Measurements from ENCODE around the gene TEX19.

Gene TEX19

DNA sequence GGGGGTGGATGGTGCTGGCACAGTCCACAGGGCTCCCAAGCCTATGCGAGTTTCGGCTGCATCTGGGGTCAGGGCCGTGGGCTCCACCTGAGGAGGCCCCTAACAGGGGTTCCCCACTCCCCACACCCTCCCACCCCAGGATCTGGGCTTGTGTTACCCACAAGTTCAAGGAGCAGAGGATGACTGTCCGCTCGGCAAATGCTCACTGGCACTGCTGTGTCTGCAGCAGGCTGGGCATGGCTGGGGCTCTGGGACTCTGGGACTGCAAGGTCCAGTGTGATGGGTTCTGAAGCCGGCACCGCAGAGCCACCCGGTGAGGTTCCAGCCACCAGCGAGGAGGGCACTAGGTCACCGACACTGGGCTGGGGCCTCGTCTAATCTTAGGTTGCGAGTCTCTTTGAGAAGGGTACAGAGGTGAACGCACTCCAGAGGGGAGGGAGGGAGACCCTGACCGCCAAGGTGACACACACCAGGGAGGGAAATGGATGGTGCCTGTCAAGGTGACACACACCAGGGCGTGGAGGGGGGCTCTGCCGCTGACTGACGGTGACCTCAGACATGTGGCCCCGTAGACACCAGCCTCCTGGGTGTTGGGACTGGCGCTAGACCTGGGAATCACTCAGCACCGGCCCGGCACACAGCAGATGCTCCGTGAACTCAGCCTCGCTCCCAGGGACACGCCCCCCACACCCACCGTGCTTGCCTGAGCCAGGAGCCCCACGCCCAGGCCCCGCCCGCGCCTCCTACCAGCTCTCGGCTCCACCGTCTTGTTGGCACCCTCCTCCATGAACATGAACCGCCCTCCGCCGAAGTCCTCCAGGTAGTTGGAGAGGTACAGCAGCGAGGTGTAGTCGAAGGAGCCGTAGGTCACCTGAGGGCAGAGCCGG lies 38.6 kb downstream of the TEX19 start:
- Histone ChIP-seq H3K27me3 (ENCODE audit: control insufficient read depth, insufficient read depth, low read length) (no peaks in the 10 kb centered on the region), H3K36me3 (ENCODE audit: control insufficient read depth, insufficient read depth, low read length) (peaks cover 10% of the 10 kb centered on the region), H3K9ac (ENCODE audit: low read depth, low read length) (no peak overlapping the region), H3K9me3 (ENCODE audit: control insufficient read depth, insufficient read depth, low read length) (no peaks in the 10 kb centered on the region), H3K4me1 (ENCODE audit: control insufficient read depth, insufficient read depth, low read length) (no peaks in the 10 kb centered on the region), H3K4me3 (ENCODE audit: low read depth, low read length) (no peak overlapping the region)

DNA sequence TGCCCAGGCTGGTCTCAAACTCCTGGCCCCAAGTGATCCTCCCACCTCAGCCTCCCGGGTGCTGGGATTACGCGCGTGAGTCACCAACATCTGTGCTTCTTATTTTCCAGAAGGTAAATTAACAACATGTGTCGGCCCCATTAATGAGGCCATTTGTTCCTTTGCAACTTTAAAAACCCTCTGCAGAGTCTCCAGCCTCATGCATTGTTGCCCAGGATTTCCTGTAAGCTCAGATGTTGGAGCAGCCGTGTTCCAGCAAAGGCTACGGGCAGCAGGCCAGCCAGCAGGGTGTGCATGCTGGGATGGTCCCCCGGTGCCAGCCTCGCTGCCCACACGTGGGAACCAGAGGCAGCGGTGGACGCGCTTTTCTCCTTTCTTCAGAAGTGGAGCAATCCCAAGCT lies 40.0 kb downstream of the TEX19 start:
- no peak overlapping the region for H3K4me3 ChIP-seq (ENCODE audit: low read depth, low read length)
- no peak overlapping the region for H3K9ac ChIP-seq (ENCODE audit: low read depth, low read length)
- H3K4me1 ChIP-seq (ENCODE audit: control insufficient read depth, insufficient read depth, low read length): no peaks in the 10 kb centered on the region
- no peaks in the 10 kb centered on the region for H3K27me3 ChIP-seq (ENCODE audit: control insufficient read depth, insufficient read depth, low read length)
- peaks cover 3% of the 10 kb centered on the region for H3K36me3 ChIP-seq (ENCODE audit: control insufficient read depth, insufficient read depth, low read length)
- no peaks in the 10 kb centered on the region for H3K9me3 ChIP-seq (ENCODE audit: control insufficient read depth, insufficient read depth, low read length)

DNA sequence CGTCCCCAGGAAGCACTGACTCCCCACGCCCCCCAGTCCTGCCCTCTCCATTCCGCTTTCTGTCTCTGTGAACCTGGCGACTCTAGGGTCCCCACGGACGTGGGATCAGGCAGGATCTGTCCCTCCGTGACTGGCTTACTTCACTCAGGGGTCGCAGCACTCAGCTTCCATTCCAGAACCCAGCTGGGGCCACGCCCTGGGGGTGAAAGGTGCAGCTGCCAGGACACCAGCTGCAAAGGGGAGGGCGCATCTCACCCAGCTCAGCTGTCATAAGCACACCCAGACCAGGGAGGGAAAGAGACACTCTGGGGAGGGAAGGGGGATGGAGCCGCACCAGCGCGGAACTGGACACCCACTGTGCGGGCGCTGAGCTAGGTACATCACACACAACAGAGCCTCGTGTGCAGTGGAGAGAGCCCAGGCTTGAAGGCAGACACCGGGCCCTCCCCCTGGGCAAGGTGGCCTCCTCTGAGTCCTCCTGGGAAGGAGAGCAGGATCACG lies 40.6 kb downstream of the TEX19 start:
- Histone ChIP-seq H3K4me1 (ENCODE audit: control insufficient read depth, insufficient read depth, low read length) (no peaks in the 10 kb centered on the region), H3K9ac (ENCODE audit: low read depth, low read length) (no peak overlapping the region), H3K4me3 (ENCODE audit: low read depth, low read length) (no peak overlapping the region), H3K9me3 (ENCODE audit: control insufficient read depth, insufficient read depth, low read length) (no peaks in the 10 kb centered on the region), H3K36me3 (ENCODE audit: control insufficient read depth, insufficient read depth, low read length) (peaks cover 4% of the 10 kb centered on the region), H3K27me3 (ENCODE audit: control insufficient read depth, insufficient read depth, low read length) (no peaks in the 10 kb centered on the region)

DNA sequence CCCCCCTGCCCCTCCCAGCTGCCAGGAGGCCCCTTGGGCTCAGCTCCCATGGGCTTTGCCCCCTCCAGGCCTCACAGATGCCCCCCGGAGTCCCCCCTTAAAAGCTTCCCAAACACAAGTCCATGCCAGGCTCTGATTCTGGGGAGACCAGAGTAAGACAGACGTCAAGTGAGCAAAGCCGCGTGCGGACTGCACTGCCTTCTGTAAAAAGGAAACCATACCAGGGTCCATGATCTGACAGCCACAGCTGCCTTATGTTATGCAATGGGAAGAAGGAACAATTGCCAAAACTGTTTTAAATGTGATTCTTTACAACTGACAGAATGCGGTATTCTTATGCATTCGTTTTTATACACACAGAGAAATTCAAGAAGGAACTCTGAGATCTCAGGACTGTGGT lies 41.2 kb downstream of the TEX19 start:
- Histone ChIP-seq H3K9me3 (ENCODE audit: control insufficient read depth, insufficient read depth, low read length) (no peaks in the 10 kb centered on the region), H3K4me1 (ENCODE audit: control insufficient read depth, insufficient read depth, low read length) (no peaks in the 10 kb centered on the region), H3K27me3 (ENCODE audit: control insufficient read depth, insufficient read depth, low read length) (no peaks in the 10 kb centered on the region), H3K9ac (ENCODE audit: low read depth, low read length) (no peak overlapping the region), H3K4me3 (ENCODE audit: low read depth, low read length) (no peak overlapping the region), H3K36me3 (ENCODE audit: control insufficient read depth, insufficient read depth, low read length) (peaks cover 4% of the 10 kb centered on the region)

DNA sequence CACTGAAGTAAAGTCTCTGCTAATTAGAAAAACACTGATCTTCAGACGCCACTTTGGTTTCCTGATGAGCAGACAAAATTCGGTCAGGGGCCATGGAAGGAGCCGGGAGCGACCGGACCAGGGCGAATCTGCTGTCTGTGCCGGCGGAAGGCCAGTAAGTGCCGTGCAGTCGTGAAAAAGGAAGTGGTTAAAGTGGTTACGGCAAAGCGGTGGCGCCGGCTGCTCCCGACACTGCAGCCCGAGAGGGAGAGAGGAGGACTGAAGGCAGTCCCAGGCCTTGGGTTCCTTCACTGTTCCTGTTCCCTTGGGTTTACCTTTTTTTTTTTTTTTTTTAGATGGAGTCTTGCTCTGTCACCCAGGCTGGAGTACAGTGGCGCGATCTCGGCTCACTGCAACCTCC lies 41.8 kb downstream of the TEX19 start:
- H3K9ac ChIP-seq (ENCODE audit: low read depth, low read length): no peak overlapping the region
- no peak overlapping the region for H3K4me3 ChIP-seq (ENCODE audit: low read depth, low read length)
- no peaks in the 10 kb centered on the region for H3K4me1 ChIP-seq (ENCODE audit: control insufficient read depth, insufficient read depth, low read length)
- no peaks in the 10 kb centered on the region for H3K27me3 ChIP-seq (ENCODE audit: control insufficient read depth, insufficient read depth, low read length)
- peaks cover 4% of the 10 kb centered on the region for H3K36me3 ChIP-seq (ENCODE audit: control insufficient read depth, insufficient read depth, low read length)
- H3K9me3 ChIP-seq (ENCODE audit: control insufficient read depth, insufficient read depth, low read length): no peaks in the 10 kb centered on the region

DNA sequence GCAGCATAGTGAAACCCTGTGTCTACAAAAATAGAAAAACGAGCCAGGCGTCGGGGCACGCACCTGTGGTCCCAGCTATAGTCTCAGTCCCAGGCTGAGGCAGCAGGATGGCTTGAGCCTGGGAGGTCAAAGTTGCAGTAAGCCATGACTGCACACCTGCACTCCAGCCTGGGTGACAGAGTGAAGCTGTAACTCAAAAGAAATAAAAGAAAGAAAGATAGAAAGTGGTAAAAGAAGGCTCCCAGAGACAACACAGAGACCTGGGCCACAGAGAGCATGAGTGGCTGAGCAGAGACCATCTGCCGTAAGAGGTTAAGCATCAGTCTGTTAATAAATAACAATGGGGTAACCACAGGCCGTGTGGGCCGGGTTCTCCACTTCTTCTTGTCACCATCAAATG lies 43.8 kb downstream of the TEX19 start:
- Histone ChIP-seq H3K9ac (ENCODE audit: low read depth, low read length) (no peak overlapping the region), H3K27me3 (ENCODE audit: control insufficient read depth, insufficient read depth, low read length) (no peaks in the 10 kb centered on the region), H3K4me3 (ENCODE audit: low read depth, low read length) (no peak overlapping the region), H3K36me3 (ENCODE audit: control insufficient read depth, insufficient read depth, low read length) (peaks cover 4% of the 10 kb centered on the region), H3K9me3 (ENCODE audit: control insufficient read depth, insufficient read depth, low read length) (no peaks in the 10 kb centered on the region), H3K4me1 (ENCODE audit: control insufficient read depth, insufficient read depth, low read length) (no peaks in the 10 kb centered on the region)

DNA sequence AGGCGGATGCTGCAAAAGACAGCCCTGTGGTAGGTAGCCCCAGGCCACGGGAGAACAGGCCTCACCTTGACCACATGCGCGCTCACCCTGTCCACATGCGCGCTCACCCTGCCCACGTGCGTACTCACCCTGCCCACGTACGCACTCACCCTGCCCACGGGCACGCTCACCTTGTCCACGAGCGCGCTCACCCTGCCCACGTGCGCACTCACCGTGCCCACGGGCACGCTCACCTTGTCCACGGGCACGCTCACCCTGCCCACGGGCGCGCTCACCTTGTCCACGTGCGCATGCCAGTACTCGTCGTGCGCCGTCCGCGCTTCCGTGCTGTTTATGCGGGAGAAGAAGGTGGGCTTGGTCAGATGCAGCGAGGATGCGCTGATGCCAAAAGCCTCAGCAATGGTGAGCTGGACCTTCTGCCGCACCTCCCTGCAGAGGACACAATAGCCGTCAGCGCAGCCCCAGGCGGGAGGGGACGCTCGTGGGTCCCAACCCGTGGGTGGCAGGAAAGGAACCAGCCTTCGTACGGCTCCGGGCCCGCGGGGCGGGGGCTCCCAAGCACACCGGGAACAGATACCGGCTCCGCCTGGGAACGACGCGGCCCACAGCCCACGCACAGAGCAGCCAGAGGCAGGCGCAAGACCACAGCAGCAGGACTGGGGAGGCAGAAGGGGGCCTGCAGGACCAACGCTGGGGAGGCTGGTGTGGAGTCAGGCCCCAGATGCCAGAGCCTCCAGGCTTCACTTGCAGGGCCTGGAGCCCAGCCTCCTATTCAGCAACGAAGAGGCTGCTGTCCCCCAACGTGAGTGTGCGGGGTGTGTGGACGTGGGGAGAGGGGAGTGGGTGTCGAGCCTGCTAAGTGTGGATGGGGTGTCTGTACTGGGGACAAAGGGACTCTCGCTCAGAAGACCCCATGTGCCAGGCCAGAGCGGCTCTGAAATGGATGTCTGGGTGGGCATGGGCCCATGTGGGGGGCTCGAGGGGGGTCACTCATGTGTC lies 44.9 kb downstream of the TEX19 start:
- Histone ChIP-seq H3K9ac (ENCODE audit: low read depth, low read length) (no peak overlapping the region), H3K36me3 (ENCODE audit: control insufficient read depth, insufficient read depth, low read length) (peaks cover 4% of the 10 kb centered on the region)

DNA sequence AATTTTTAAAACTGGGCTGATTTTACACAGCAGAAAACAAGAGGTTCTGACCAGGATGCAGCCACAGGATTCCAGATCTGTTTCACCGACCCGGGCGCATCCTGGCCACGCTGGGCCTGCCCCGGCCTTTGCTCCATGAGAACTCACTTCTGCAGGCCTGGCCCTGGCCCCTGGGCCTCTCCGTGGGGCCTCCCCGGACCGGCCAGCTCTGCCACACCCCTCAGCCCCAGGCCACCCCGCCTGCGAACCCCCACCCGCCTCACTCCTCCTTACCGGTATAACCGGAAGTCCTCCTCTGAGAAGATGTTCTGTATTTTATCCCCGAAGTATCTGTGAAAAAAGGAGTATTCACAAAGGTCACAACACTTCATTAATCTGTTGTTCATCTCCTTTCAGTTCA lies 46.0 kb downstream of the TEX19 start:
- Histone ChIP-seq H3K4me1 (ENCODE audit: control insufficient read depth, insufficient read depth, low read length) (no peaks in the 10 kb centered on the region), H3K9ac (ENCODE audit: low read depth, low read length) (no peak overlapping the region), H3K36me3 (ENCODE audit: control insufficient read depth, insufficient read depth, low read length) (peaks cover 4% of the 10 kb centered on the region), H3K27me3 (ENCODE audit: control insufficient read depth, insufficient read depth, low read length) (no peaks in the 10 kb centered on the region), H3K9me3 (ENCODE audit: control insufficient read depth, insufficient read depth, low read length) (no peaks in the 10 kb centered on the region), H3K4me3 (ENCODE audit: low read depth, low read length) (no peak overlapping the region)

More for the DNA sequence above, 44.9 kb downstream of the TEX19 start:
- H3K4me3 ChIP-seq (ENCODE audit: low read depth, low read length): no peak overlapping the region
- H3K9me3 ChIP-seq (ENCODE audit: control insufficient read depth, insufficient read depth, low read length): no peaks in the 10 kb centered on the region
- no peaks in the 10 kb centered on the region for H3K4me1 ChIP-seq (ENCODE audit: control insufficient read depth, insufficient read depth, low read length)
- H3K27me3 ChIP-seq (ENCODE audit: control insufficient read depth, insufficient read depth, low read length): no peaks in the 10 kb centered on the region

DNA sequence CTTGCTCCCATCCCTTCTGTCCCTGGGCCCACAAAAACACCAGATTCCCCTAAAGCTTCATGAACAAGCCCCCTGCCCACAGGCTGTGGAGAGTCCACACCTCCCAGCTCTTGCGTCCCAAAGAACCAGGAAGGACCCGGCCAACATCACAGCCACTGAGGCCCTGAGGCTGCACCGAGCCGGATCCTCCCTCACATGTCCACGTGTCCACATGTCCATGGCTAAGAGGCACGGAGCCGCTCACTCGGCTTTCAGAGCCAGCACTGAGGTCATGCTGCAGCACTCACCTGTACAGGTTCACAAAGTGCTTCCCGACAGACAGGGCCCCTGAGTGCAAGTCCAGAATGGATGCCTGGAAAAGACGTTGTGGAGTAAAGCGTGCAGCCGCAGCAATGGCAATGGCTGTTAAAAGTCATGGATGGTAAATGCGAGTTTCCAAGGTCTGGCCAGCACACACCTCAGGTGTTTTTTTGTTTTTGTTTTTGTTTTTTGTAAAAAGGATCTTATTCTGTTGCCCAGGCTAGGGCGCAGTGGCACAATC lies 47.2 kb downstream of the TEX19 start:
- no peak overlapping the region for H3K4me3 ChIP-seq (ENCODE audit: low read depth, low read length)
- no peak overlapping the region for H3K9ac ChIP-seq (ENCODE audit: low read depth, low read length)
- H3K36me3 ChIP-seq (ENCODE audit: control insufficient read depth, insufficient read depth, low read length): peaks cover 4% of the 10 kb centered on the region
- H3K4me1 ChIP-seq (ENCODE audit: control insufficient read depth, insufficient read depth, low read length): no peaks in the 10 kb centered on the region
- H3K27me3 ChIP-seq (ENCODE audit: control insufficient read depth, insufficient read depth, low read length): no peaks in the 10 kb centered on the region
- H3K9me3 ChIP-seq (ENCODE audit: control insufficient read depth, insufficient read depth, low read length): no peaks in the 10 kb centered on the region

DNA sequence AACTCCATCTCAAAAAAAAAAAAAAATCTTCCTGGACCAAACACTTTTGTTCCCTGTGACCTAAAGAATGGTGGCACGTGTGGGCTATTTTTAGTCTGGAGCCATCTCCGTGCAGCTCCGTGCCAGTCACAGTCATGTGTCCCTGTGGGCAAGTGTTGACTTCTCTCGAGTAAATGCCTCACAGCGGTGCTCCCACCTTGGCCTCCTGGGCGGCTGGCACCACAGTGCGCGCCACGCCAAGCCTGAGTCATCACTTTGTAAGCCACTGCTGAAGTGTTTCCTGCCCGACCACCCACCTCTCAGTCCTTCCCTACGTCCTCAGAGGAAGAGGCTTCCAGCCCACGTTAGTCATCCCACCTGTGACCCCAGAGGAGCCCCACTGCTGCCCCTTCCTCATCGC lies 48.2 kb downstream of the TEX19 start:
- peaks cover 2% of the 10 kb centered on the region for H3K36me3 ChIP-seq (ENCODE audit: control insufficient read depth, insufficient read depth, low read length)
- H3K9ac ChIP-seq (ENCODE audit: low read depth, low read length): no peak overlapping the region
- H3K4me3 ChIP-seq (ENCODE audit: low read depth, low read length): no peak overlapping the region
- no peaks in the 10 kb centered on the region for H3K4me1 ChIP-seq (ENCODE audit: control insufficient read depth, insufficient read depth, low read length)
- H3K27me3 ChIP-seq (ENCODE audit: control insufficient read depth, insufficient read depth, low read length): no peaks in the 10 kb centered on the region
- H3K9me3 ChIP-seq (ENCODE audit: control insufficient read depth, insufficient read depth, low read length): no peaks in the 10 kb centered on the region

DNA sequence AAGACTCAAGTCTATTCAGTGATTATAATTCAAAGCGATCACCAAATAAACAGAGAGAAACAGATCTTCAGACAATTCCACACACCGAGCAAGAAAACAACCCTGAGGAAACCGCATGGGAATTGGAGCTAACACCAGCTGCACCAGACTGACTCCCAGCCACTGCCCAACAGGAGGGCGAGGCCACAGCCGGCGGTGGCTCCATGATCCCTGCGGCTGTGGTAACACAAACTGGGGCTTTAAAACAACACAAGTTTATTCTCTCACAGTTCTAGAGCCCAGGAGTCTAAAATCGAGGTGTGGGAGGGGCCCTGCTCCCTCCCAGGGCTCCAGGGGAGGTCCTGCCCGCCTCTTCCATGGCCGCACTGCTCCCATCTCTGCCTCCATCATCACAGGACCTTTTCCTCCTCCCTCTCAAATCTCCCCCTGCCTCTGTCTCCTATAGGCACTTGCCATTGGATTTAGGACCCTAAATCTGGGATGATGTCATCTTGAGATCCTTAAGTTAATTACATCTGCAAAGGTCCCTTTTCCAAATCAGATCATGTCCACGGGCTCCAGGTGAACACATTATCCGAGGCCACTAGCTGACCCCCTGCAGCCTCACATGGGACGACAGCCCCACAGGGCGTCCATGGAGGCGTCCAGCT lies 49.4 kb downstream of the TEX19 start:
- H3K9ac ChIP-seq (ENCODE audit: low read depth, low read length): no peak overlapping the region
- no peaks in the 10 kb centered on the region for H3K4me1 ChIP-seq (ENCODE audit: control insufficient read depth, insufficient read depth, low read length)
- H3K36me3 ChIP-seq (ENCODE audit: control insufficient read depth, insufficient read depth, low read length): peaks cover 2% of the 10 kb centered on the region
- H3K9me3 ChIP-seq (ENCODE audit: control insufficient read depth, insufficient read depth, low read length): no peaks in the 10 kb centered on the region
- H3K4me3 ChIP-seq (ENCODE audit: low read depth, low read length): no peak overlapping the region
- H3K27me3 ChIP-seq (ENCODE audit: control insufficient read depth, insufficient read depth, low read length): no peaks in the 10 kb centered on the region

All from iPS-15b (cell line).